Measurements from ENCODE around the gene ZNF175.

ZNF175 gene

GRCh38 chr19:51632126-51632525, 61.0 kb downstream of the ZNF175 start:
- DNase-seq (ENCODE audit: low spot score) = no peak

GRCh38 chr19:51637362-51637978, 66.4 kb downstream of the ZNF175 start:
- DNase-seq (ENCODE audit: low spot score) = no peak

GRCh38 chr19:51639916-51640315, 68.8 kb downstream of the ZNF175 start:
- no peak for DNase-seq (ENCODE audit: low spot score)

- DNase-seq (ENCODE audit: low spot score) = no peak
Measured at GRCh38 chr19:51640386-51640785, 69.3 kb downstream of the ZNF175 start.

GRCh38 chr19:51641648-51642047, 70.6 kb downstream of the ZNF175 start:
- DNase-seq (ENCODE audit: low spot score) = no peak
